HG02798 (cell line): ENCODE data around the gene NCOA4.
"Not testable (repeated sequence)": the region's sequence is repeated elsewhere in the genome, so short reads cannot be mapped to it uniquely, and the experiment has no call there.

Source experiments
- ATAC-seq: cut with Tn5 transposase; IDR thresholded peaks from one replicate; pipeline ENCODE4 v1.9.1; 2021; ENCODE audit warnings: mild to moderate bottlenecking; ENCODE audit not compliant: unreplicated experiment, poor library complexity

The NCOA4 gene

DNA sequence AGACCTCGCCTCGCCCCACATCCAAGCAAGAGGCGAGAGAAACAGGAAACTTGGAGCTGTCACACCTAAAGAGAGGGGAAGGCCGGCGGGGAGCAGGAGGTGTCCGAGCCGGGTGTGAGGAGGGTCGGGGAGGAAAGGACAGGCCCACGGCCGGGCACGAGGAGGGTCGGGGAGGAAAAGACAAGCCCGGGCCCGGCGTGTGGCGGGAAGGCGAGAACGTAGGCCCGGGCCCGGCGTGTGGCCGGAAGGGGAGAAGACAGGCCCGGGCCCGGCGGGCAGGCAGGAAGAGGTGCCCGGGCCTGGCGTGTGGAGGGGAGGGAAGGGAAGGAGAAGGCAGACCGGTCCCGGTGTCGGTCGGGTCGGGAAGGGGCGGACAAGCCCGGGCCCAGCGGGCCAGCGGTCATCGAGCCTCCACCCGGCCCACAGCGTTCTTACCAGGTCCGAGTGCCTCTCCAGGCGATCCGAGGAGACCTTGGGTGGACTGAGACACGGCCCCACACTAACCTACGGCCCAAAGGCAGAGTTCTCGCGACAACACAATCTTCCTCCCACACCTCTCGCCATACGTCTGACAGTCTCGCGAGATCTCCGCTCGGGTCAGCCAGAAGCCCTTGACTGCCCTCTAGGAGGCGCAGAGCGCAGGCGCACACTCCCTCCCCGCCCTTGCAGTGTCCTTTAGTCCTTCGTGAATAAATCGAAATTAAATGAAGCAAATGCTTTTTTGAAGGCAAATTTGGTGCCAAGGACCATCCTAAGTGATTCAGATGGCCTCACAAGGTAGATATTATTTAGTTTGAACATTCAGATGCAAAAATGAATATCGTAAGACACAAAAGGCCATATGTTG lies at the start of gene NCOA4:
Gene NCOA4 (minus strand): TSS at position 533 of the 847 bp plus-strand sequence. CDS start 13,943 bp downstream, outside the sequence.
- ATAC-seq: peak; percentile 96

- ATAC-seq: no peak
These were observed 49.6 kb upstream of the NCOA4 start for GRCh38 chr10:46079831-46080585.

GRCh38 chr10:46077731-46078413 lies 47.4 kb upstream of the NCOA4 start:
- ATAC-seq: no peak

GRCh38 chr10:46077141-46077554 lies 46.7 kb upstream of the NCOA4 start:
- no peak for ATAC-seq

- no peak for ATAC-seq
These were observed 45.4 kb upstream of the NCOA4 start for GRCh38 chr10:46075869-46076268.

GRCh38 chr10:46074196-46074946 lies 43.9 kb upstream of the NCOA4 start:
- no peak for ATAC-seq

GRCh38 chr10:46073564-46073963 lies 43.1 kb upstream of the NCOA4 start:
- no peak for ATAC-seq

- ATAC-seq: no peak
These were observed 40.3 kb upstream of the NCOA4 start for GRCh38 chr10:46070749-46071148.

DNA sequence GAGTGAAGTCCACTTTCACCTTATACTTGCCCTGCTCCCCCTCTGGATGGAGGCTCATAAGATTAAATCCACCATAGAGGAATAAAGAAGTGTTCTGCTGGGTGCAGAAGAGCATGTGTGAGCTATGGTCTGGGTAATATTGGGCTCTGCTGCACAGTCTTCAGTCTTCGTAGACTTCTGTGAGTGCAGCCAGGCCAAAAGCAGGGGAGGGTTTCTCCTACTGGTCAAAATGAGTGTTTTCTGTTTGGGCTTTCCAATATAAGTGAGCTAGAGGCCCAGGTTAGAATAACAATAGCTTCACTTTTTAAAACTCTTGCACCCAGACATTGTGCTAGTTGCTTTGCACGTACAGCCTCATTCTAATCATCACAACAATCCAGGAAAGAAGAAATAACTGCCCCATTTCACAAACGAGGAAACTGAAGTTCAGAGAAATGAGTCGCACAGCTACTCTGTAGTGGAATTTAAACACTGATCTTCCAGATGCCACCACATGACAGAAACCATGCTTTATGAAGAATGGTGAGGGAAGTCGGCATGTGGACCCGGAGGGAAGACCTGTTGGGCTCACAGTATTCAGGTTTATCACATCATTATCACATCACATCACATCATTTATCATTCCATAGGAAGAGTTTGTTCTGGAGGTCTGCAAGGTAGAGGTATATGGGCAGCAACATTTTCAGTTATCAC lies 39.5 kb upstream of the NCOA4 start:
- ATAC-seq: no peak

GRCh38 chr10:46068905-46069304 lies 38.5 kb upstream of the NCOA4 start:
- no peak for ATAC-seq

GRCh38 chr10:46068117-46068516 lies 37.7 kb upstream of the NCOA4 start:
- ATAC-seq: no peak

DNA sequence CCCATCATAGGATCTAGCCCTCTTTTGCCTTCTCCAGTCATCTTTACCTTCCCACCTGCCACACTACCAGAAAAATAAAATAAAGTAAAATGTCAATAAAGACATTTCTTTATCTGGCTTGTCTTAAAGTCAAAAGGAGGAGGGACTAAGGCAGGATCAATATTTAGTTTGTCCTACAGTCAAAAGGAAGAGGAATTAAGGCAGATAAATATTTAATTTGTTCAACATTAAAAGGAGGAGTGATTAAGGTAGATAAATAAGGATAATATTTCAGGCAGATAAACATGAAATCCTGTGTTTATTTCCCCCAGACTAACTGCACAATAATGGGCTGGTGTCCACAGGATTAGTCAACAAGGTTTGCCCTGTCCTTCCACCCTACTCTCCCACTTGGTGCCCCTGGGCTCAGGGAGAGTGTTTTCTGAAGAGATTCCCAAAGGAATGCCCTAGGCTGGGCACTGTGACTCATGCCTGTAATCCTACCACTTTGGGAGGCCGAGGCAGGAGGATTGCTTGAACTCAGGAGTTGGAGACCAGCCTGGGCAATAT lies 33.9 kb upstream of the NCOA4 start:
- no peak for ATAC-seq

DNA sequence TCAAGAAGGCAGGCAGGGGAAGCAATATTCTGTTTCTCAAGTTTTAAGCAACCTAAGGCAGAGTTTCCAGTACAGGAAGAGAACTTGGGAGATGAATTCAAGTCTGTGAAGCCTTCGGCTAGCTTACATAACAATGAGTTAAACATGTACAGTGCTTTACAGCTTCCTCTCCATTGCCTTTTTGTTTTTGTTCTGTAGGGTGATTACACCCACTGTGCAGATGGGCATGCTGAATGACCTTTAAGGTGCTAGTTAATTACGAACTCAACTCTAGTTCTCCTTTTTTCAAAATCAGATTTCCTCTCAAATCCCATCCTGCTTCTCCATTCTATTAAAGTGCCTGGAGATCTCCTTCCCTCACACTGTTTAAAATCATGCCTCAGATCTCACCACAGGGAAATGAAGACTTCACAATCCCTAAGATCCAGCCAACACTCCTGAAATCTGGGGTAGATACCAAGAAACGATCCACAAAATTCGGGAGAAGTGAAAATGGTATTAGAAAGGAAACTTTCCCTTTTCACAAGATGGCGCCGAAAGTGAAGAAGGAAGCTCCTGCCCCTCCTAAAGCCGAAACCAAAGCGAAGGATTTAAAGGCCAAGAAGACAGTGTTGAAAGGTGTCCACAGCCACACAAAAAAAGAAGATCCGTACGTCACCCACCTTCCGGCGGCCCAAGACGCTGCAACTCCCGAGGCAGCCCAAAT lies 32.5 kb upstream of the NCOA4 start:
- no peak for ATAC-seq

GRCh38 chr10:46060706-46061105 lies 30.3 kb upstream of the NCOA4 start:
- ATAC-seq: no peak

DNA sequence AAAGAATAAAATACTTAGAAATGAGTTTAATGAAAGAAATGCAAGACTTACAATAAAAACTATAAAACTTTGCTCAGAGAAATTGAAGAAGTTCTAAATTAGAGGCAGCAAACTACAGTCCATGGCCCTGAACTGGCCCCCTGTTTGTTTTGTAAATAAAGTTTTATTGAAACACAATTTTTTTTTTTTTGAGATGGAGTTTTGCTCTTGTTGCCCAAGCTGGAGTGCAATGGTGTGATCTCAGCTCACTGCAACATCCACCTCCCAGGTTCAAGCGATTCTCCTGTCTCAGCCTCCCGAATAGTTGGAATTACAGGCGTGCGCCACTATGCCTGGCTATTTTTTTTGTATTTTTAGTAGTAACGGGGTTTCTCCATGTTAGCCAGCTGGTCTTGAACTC lies 27.5 kb upstream of the NCOA4 start:
- not testable (repeated sequence) for ATAC-seq

DNA sequence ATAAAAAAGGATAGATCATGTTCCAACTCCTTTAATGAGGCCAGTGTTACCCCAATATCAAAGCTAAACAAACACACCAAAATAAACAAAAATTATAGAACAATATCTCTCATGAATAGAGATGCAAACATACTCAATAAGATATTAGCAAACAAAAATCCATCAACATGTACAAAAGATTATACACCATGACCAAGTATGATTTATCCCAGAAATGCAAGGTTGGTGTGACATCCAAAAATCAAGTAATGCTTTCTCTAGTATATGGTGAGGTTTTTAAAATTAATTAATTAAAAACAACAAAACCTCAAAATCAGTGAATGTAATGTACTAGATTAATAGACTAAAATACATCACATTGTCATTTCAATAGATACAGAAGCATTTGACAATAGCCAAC lies 26.6 kb upstream of the NCOA4 start:
- ATAC-seq: no peak

- ATAC-seq: no peak
These were observed 25.3 kb upstream of the NCOA4 start for GRCh38 chr10:46055771-46056170.

- no peak for ATAC-seq
These were observed 23.4 kb upstream of the NCOA4 start for GRCh38 chr10:46053534-46054434.
